HG02973 (cell line): Measurements from ENCODE around the gene ZKSCAN5.
"Not testable (repeated sequence)": the region's sequence is repeated elsewhere in the genome, so short reads cannot be mapped to it uniquely, and the experiment has no call there.

Source experiments
- ATAC-seq: cut with Tn5 transposase; IDR thresholded peaks from one replicate; pipeline ENCODE4 v1.9.1; 2021; ENCODE audit warnings: moderate library complexity; ENCODE audit not compliant: unreplicated experiment

ZKSCAN5 gene

DNA sequence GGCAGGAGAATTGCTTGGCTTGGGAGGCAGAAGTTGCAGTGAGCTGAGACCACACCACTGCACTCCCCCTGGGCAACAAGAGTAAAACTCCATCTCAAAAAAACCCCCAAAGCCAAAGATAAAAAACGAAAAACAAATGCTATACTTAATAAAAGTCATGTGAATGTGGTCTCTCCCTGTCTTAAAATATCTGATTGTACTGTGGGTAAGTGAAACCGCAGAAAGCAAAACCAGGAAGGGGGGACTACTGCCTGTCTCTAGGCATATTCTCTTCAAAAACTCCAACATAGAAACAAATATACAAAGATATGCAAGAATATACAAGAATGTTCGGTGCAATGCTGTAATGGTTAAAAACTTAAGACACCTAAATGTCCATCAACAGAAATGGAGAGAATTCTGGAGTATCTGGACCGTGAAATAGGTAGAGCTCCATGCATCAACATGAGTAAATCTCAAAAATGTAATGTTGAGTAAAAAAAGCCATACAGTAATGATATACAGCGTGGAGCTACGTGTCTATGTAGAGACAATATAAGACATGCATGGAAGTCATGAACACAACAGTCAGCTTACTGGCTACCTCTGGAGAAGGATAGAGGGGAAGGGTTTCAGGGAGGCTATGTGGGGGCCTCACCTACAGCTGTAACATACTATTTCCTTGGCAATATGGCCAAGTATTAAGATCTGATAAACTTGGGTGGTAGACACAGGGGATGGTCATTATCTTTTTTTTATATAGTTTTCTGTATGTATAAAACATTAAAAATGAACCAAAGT, 6.5 kb upstream of the ZKSCAN5 start:
- no peak for ATAC-seq

DNA sequence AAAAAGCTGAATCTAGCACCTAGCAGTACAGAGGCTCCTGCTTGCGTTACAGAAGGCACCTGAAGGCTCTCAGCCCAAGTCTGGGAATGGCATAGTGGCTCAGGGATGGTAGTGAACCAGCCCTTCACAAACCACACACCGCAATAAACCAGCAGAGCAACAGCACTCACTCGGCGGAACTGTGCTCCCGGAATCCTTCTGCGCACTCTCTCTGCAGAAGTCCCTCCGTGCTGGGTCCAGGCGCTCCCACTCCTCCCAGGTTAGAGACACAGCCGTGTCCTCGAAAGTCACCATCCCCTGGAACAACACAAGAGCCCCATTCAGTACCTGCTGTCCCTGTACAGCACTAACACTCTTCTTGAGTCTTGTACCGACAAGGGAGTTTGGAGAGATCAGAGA, 5.9 kb upstream of the ZKSCAN5 start:
- no peak for ATAC-seq

DNA sequence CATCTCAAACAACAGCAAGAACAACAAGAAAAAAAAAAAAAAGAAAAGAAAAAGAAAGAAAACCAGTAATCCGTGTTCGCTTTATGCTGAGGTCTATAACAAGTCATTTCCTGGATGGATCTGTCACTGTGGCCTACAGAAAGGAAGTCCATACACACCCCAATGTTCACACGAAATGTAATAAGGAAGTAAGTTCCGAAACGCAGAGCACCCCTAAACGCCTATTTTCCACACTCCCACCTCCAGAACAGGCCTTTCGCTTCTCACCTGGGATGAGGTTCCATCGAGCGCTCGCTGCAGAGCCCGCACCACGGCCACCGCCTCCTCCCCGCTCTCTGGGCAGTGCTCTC, 5.1 kb upstream of the ZKSCAN5 start:
- ATAC-seq: peak; percentile 10

DNA sequence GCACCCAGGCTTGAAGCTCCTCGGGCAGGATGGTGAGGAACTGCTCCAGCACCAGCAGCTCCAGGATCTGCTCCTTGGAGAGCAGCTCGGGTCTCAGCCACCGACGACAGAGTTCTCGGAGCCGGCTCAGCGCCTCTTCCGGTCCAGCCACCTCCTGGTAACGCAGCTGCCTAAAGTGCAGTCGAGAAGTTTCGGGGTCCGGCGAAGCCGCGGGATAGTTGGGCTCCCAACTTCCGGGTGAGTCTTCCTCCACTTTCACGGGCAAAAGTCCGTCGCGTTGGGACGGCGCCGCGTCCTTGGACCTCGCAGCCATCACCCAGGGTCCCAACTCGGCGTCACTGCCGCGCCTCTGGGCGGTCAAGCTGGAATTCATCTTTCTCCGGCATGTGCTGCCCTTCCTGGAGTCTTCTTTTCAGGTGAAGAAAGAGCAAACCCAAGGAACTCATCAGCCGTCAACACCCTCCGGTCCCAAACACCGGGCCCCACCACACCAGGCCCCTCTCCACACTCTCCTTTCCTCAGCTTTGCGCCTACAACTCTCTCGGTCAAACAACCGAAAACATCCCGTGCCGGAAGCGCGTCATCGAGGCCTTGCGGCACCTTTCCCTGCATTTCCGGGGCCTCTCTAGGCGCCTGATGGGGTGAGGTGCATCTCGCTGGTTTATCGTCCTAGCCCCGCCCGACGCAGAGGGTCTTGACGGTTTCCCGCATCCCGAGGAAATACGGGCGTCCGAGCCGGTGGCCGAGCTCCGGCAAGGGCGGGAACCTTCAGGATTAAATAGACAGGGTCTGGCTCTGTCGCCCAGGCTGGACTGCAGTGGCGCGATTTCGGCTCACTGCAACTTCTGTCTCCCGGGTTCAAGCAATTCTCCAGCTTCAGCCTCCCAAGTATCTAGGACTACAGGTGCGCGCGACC, 4.5 kb upstream of the ZKSCAN5 start, which contains the start of gene ZNF394:
Gene ZNF394, minus strand, starts transcription at position 561 of the 916 bp plus-strand sequence. Its CDS starts 188 bp downstream, at position 373.
- ATAC-seq: peak; percentile 34

DNA sequence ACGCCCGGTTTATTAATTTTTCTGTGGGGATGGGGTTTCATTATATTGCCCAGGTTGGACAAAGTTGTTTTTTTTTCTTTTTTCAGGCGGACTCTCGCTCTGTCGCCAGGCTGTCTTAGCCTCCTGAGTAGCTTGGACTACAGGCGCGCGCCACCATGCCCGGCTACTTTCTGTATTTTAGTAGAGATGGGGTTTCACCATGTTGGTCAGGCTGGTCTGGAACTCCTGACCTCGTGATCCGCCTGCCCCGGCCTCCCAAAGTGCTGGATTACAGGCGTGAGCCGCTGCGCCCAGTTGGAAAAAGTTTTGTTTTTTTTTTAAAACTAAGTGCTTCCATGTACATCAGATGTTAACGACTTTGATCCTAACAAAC, 3.8 kb upstream of the ZKSCAN5 start:
- ATAC-seq: no peak

DNA sequence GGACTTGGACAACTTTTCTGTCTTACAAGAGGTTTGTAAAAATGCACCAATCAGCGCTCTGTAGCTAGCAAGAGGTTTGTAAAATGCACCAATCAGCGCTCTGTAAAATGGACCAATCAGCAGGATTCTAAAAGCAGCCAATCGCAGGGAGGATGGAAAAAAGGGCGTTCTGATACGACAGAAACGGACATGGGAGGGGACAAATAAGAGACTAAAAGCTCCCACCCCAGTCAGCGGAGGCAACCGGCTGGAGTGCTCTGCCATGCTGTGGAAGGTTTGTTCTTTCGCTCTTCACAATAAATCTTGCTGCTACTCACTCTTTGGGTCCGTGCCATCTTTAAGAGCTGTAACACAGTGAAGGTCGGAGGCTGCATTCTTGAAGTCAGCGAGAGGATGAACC, 3.2 kb upstream of the ZKSCAN5 start:
- ATAC-seq: not testable (repeated sequence)

DNA sequence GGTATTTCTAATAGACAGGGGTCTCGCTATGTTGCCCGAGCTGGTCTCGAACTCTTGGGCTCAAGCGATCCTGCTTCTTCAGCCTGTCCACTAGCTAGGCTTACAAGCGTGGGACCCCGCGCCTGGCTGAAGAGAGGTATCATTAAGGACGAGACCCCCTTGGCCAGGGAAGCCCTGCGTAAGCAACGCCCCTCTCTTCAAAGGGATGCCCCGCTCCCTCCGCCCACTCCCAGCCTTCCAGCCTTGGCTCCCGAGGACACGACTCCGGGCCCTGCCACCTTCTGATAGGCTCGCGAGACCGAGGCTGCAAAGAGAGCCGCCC, 220 bp upstream of the ZKSCAN5 start:
- peak; percentile 77 for ATAC-seq

DNA sequence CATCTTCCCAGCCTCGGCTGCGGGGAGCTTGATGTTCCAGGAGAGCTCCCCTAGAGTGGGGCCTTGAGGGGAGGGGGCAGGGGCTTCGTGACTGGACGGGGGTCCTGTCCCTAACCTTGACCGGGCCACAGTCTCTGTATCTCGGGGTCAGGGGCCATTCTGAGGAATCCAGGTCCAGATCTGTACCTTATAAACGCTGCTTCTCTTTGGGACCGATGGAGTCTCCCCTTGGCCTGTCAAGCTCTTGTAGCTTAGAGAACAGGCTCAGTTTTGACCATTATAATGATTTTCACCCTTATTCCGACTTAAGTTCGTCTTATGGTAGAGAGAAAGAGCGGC, 831 bp downstream of the ZKSCAN5 start:
- peak; percentile 4 for ATAC-seq

DNA sequence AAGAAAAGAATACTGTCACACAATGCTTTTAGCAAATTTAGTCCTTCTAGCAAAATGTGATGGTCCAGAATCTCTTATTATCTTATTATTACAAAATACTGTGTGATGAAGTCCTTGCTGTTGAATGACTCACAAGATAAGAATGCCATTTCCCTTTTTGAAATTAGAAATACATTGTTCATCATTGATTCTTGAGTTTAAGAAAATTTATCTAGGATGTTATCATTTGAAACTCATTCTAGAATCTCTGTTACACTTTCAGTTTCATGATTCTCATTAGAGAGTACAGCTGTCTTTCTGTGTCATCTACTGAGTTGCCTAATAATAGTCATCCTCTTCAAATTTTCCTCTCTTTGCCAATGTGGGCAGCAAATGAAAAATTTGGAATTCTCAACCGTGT, 9.6 kb downstream of the ZKSCAN5 start:
- ATAC-seq: no peak

DNA sequence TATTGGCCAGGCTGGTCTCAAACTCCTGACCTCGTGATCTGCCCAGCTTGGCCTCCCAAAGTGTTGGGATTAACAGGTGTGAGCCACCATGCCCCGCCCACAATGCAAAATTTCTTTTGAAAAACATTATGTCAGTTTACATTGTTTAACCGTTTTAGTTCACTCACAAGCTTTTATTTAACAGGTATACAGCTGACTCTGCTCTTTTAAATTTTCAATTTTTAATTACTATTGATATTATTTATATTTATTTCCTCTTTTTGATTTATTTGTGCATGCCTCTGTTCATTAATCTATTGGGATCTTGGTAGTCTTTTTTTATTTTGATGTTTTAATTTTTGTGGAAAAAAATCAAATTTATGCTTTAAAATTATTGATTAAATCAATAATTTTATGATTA, 16.9 kb downstream of the ZKSCAN5 start:
- no peak for ATAC-seq

DNA sequence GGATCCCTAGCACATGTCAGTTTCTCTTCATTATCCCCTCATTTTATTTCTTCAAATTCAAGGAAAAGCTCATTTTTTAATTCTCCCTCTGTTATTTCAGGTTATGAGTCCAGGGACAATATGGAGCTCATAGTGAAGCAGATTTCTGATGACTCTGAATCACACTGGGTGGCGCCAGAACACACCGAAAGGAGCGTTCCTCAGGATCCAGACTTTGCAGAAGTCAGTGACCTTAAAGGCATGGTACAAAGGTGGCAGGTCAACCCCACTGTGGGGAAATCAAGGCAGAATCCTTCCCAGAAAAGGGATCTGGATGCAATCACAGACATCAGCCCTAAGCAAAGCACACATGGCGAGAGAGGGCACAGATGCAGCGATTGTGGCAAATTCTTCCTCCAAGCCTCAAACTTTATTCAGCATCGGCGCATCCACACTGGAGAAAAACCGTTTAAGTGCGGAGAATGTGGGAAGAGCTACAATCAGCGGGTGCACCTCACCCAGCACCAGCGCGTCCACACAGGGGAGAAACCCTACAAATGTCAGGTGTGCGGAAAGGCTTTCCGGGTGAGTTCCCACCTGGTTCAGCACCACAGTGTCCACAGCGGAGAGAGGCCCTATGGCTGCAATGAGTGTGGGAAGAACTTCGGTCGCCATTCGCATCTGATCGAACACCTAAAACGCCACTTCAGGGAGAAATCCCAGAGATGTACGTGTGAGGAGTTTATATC, 21.4 kb downstream of the ZKSCAN5 start:
- ATAC-seq: no peak

DNA sequence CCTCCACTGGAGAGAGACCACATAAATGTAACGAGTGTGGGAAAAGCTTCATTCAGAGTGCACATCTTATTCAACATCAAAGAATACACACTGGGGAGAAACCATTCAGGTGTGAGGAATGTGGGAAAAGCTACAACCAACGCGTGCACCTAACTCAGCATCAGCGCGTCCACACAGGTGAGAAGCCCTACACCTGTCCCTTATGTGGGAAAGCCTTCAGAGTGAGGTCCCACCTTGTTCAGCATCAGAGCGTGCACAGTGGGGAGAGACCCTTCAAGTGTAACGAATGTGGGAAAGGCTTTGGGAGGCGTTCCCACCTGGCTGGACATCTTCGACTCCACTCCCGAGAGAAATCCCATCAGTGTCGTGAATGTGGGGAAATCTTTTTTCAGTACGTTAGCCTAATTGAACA, 26.9 kb downstream of the ZKSCAN5 start:
- ATAC-seq: no peak

DNA sequence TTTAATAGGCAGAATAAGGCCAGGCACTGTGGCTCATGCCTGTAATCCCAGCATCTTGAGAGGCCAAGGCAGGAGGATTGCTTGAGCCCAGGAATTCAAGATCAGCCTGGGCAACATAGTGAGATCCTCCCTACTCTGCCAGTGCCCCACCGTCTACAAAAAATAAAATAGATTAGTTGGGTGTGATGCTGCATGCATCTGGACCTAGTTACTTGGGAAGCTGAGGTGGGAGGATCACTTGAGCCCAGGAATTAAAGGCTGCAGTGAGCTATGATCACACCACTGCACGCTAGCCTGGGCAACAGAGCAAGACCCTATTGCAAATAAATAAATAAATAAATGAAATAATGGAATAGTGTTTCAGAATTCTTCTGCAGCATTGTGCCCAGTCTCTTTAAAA, 31.2 kb downstream of the ZKSCAN5 start:
- ATAC-seq: no peak

DNA sequence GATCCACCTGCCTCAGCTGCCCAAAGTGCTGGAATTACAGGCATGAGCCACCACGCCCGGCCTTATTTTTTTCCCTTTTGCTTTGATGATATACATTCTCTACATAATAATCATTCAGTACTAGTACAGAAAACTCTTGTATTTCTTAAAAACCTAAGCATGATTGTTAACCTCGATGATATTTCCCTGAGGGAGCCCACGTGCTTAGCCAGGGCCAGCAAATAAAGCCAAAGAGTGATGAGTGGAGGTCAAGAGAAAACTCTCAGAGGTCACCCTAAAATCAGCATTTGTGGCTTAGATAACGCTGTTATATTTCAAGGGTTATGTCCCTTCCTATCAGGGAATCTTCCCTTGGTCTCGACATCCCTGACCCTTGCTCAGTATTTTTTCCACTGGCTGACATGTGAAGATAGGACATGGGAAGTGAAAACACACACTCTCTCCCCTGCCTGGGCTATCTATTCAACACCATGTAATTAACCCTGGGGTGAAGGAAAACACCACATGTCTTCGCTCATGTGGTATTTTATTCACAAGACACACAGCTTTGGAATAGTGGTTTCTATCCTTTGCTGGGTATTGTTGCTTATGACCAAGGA, 34.9 kb downstream of the ZKSCAN5 start:
- no peak for ATAC-seq

DNA sequence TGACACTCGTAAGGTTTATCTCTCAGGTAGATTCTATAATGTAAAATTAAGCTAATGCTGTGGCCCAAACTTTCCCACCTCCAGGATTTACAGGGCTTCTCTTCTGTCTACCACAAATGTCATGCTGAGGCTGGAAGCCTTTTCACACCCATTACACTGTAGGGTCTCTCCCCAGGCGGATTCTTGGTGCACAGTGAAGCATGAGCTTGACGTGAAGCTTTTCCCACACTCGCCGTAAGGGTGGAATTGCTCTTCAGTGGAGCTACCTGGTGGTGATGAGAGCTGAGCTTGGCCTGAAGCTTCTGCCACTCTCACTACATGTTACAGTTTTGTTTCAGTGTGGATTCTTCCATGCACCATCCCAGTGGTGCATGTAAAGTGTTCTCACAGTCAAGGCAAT, 36.1 kb downstream of the ZKSCAN5 start:
- no peak for ATAC-seq

DNA sequence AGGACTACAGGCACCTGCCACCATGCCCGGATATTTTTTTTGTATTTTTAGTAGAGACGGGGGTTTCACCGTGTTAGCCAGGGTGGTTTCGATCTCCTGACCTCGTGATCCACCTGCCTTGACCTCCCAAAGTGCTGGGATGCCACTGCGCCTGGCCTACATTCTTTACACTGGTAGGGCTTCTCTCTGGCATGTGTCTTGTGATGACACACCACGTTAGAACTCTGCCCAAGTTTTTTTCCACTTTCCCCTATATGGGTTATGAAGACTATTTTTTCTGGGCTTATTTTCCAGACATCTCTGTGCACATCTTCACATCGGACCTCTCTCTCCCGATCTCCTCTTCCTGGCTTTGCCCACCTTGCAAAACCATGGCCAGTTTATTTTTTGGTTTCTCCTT, 36.8 kb downstream of the ZKSCAN5 start:
- no peak for ATAC-seq

DNA sequence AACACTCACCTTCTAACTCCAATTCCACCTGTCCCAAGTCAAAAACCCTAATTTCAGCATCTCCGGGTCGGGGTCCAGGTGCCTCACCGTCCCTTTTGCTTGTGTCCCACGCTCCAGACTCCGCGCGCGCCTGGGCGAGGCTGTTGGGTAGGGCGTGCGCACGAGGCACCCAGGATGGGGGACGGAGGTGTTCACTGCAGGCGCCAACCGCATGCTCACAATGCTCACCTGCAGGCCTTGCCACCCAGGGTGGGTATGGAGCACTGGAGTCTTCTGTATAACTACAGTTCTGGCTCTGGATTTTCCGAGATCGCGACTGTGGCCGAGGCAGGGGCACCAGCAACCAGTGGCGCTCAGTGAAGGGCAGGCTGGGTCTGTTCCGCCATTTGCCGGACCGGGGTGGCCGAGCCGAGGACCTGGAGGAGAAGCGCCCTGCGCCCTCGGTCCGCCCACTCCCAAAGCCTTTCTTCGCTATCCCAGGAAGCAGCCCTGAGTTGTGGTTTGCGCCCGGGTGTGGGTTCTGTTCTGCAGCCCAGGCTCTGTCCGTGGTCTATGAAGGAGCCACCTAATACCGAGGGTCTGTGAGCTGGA, 38.7 kb downstream of the ZKSCAN5 start:
- no peak for ATAC-seq

DNA sequence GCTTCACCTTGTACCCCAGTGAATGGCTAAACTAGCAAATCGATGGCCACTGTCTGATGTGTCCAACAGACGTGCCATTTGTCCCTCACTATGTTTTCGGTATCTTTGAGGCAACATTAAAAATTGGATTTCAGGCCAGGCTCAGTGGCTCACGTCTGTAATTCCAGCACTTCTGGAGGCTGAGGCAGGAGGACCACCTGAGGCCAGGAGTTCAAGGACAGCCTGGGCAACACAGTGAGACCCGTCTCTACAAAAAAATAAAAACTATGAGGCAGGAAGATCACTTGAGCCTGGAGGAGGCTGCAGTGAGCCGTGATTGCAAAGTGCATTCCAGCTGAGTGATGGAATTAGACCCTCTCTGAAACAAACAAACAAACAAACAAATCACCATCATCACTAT, 39.5 kb downstream of the ZKSCAN5 start:
- no peak for ATAC-seq

DNA sequence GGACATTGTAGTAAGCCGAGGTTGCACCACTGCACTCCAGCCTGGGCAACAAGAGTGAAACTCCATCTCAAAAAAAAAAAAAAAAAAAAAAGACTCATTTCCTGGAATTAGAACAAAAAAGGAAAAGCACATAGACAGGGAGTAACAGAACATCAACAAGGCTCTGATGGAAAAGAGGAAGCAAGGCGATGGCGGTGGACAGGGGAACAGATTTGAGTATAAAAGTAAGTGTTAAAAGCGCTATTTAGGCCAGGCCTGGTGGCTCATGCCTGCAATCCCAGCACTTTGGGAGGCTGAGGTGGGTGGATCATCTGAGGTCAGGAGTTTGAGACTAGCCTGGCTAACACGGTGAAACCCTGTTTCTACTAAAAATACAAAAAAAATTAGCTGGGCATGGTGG, 40.8 kb downstream of the ZKSCAN5 start:
- ATAC-seq: not testable (repeated sequence)

DNA sequence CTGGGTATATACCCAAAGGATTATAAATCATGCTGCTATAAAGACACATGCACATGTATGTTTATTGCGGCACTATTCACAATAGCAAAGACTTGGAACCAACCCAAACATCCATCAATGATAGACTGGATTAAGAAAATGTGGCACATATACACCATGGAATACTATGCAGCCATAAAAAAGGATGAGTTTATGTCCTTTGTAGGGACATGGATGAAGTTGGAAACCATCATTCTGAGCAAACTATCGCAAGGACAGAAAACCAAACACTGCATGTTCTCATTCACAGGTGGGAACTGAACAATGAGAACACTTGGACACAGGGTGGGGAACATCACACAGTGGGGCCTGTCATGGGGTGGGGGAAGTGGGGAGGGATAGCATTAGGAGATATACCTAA, 45.1 kb downstream of the ZKSCAN5 start:
- not testable (repeated sequence) for ATAC-seq

DNA sequence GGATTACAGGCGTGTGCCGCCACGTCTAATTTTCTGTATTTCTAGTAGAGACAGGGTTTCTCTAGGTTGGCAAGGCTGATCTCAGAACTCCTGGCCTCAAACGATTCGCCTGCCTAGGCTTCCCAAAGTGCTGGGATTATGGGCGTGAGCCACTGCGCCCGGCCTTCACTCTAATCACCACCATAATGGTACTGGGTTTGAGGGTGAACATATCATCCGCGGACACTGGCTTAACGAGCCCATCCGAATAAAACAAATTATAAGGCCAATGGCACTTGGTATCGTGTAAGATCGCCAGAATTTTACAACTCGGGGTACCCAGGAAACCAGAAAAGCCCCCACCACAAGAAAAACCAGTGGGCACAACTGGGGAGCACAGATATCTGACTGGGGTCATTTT, 46.9 kb downstream of the ZKSCAN5 start:
- peak; percentile 14 for ATAC-seq
